Neural cell (in vitro differentiated cells): Measurements from ENCODE around the gene FOXP4. TPM values are rescaled to one million over a fixed set of nuclear protein-coding genes. Genes with fewer than 3 reads are reported as not detected.

Experiments
- H2AFZ ChIP-seq: fragments of 200-600, 300-800 bp; sonication (generic), shearing (Covaris generic); 2 replicates; pipeline ENCODE4 v1.6.0; 2014; ENCODE audit warnings: low read depth, mild to moderate bottlenecking, antibody characterized with exemption, low read length, moderate library complexity
- H3F3A ChIP-seq: fragments of 200-600 bp; shearing (Covaris generic); 2 replicates; pipeline ENCODE4 v1.6.1; 2016; ENCODE audit warnings: mild to moderate bottlenecking, moderate library complexity, mixed read lengths, antibody characterized with exemption, low read length; ENCODE audit not compliant: insufficient read depth, poor library complexity, severe bottlenecking
- H3K27ac ChIP-seq: fragments of 200-600, 300-800 bp; sonication (generic), shearing (Covaris generic); 2 replicates; pipeline ENCODE4 v1.5.1; 2014; ENCODE audit warnings: mild to moderate bottlenecking, low read length, moderate library complexity
- H3K27me3 ChIP-seq: fragments of 300-800, 200-600 bp; sonication (generic), shearing (Covaris generic); 2 replicates; pipeline ENCODE4 v1.6.0; 2014; ENCODE audit warnings: mild to moderate bottlenecking, low read depth, low read length, moderate library complexity; ENCODE audit not compliant: insufficient read depth
- H3K36me3 ChIP-seq: fragments of 300-800, 200-600 bp; sonication (generic), shearing (Covaris generic); 2 replicates; pipeline ENCODE4 v1.5.1; 2014; ENCODE audit warnings: mild to moderate bottlenecking, antibody characterized with exemption, low read length, moderate library complexity; ENCODE audit not compliant: insufficient read depth
- H3K4me2 ChIP-seq: fragments of 300-800, 200-600 bp; sonication (generic), shearing (Covaris generic); 2 replicates; pipeline ENCODE4 v1.6.0; 2014; ENCODE audit warnings: mild to moderate bottlenecking, low read length
- H3K4me3 ChIP-seq: fragments of 300-800, 200-600 bp; sonication (generic), shearing (Covaris generic); 2 replicates; pipeline ENCODE4 v1.5.1; 2014; ENCODE audit warnings: mild to moderate bottlenecking, low read length, moderate library complexity
- H3K79me2 ChIP-seq: fragments of 200-600 bp; shearing (Covaris generic); replicated peaks from 2 replicates; pipeline ENCODE4 v1.6.0; 2014; ENCODE audit warnings: mild to moderate bottlenecking, low read length, moderate library complexity; ENCODE audit not compliant: insufficient read depth
- H3K9ac ChIP-seq: fragments of 300-800, 200-600 bp; sonication (generic), shearing (Covaris generic); 2 replicates; pipeline ENCODE4 v1.6.1; 2016; ENCODE audit warnings: mild to moderate bottlenecking, low read length, mixed read lengths
- H3K9me2 ChIP-seq: fragments of 200-600 bp; shearing (Covaris generic); 2 replicates; pipeline ENCODE4 v1.6.1; 2016; ENCODE audit warnings: mild to moderate bottlenecking, low read length, mixed read lengths; ENCODE audit not compliant: insufficient read depth
- H3K9me3 ChIP-seq: fragments of 200-600, 300-800 bp; sonication (generic), shearing (Covaris generic); 2 replicates; pipeline ENCODE4 v1.6.1; 2016; ENCODE audit warnings: mild to moderate bottlenecking, mixed run types, low read length, moderate library complexity, mixed read lengths
- H4K20me1 ChIP-seq: fragments of 200-600 bp; shearing (Covaris generic); 2 replicates; pipeline ENCODE4 v1.6.1; 2016; ENCODE audit warnings: mild to moderate bottlenecking, mixed run types; ENCODE audit not compliant: insufficient read depth
- EP300 ChIP-seq: fragments of 450-650 bp; conservative IDR thresholded peaks from 2 replicates; pipeline ENCODE4 v1.6.1; 2014; ENCODE audit warnings: antibody characterized with exemption, mild to moderate bottlenecking, moderate library complexity; ENCODE audit not compliant: poor library complexity, severe bottlenecking
- EZH2 ChIP-seq: fragments of 200-600, 300-800 bp; shearing (Covaris generic), sonication (generic); IDR thresholded peaks from 2 replicates; pipeline ENCODE4 v1.6.1; 2014; ENCODE audit warnings: antibody characterized with exemption, low read length, borderline replicate concordance, mild to moderate bottlenecking; ENCODE audit not compliant: insufficient read depth, poor library complexity, severe bottlenecking
- MXI1 ChIP-seq: fragments of 450-650 bp; conservative IDR thresholded peaks from 2 replicates; pipeline ENCODE4 v1.6.1; 2014; ENCODE audit warnings: antibody characterized with exemption, mild to moderate bottlenecking; ENCODE audit not compliant: poor library complexity, severe bottlenecking
- POLR2AphosphoS5 ChIP-seq: IDR thresholded peaks from 2 replicates; pipeline ENCODE4 v1.6.1; 2012
- RAD21 ChIP-seq: fragments of 450-650 bp; conservative IDR thresholded peaks from 2 replicates; pipeline ENCODE4 v1.6.1; 2014; ENCODE audit warnings: antibody characterized with exemption, mild to moderate bottlenecking, moderate library complexity
- SMC3 ChIP-seq: fragments of 450-650 bp; conservative IDR thresholded peaks from 2 replicates; pipeline ENCODE4 v1.6.1; 2014; ENCODE audit warnings: antibody characterized with exemption, mild to moderate bottlenecking, moderate library complexity; ENCODE audit not compliant: poor library complexity
- TAF1 ChIP-seq: IDR thresholded peaks from 2 replicates; pipeline ENCODE4 v1.6.1; 2012; ENCODE audit warnings: low read depth
- polyA plus RNA-seq: library from polyadenylated mRNA; depleted of rRNA; stranded (reverse); fragments of >200 nt; gene quantifications from 2 replicates; pipeline ENCODE4 v1.2.3, GENCODE V29; 2014
- TF ChIP-seq, protein P1 (sequence below): IDR thresholded peaks from 2 replicates; pipeline ENCODE4 v1.6.1; 2012; ENCODE audit warnings: borderline replicate concordance
- TF ChIP-seq, protein P2 (sequence below): fragments of 450-650 bp; IDR thresholded peaks from 2 replicates; pipeline ENCODE4 v1.5.1; 2014; ENCODE audit warnings: antibody characterized with exemption, mild to moderate bottlenecking, moderate library complexity; ENCODE audit not compliant: poor library complexity, severe bottlenecking

FOXP4 gene
- polyA plus RNA-seq, 1 donor from 2014 or later, result 7.1 TPM

DNA sequence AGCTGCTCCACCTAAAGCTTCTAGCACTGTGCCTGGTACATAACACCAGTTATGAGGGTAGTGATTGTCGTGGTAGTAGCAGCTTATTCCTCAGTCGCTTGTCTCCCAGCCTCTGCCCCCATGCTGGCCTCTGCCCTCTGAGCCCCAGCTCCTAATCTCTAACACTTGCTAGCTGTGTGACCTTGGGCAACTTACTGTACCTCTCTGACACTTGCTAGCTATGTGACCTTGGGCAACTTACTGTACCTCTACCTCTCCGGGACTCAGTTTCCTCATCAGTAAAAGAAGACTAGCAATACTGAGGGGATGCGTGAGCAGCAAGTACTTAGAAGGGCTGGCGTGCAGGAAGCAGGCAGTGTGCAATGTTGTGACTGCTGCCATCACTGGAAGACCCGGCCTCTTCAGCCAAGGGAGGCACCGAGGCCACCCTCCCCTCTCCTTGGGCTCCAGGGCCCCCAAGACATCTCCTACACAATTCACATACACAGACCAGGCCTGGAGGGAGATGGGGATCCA lies 101.9 kb downstream of the FOXP4 start:
- H3K9ac ChIP-seq, result no peak overlapping the region
- no peak overlapping the region for H3K4me3 ChIP-seq
- H3K79me2 ChIP-seq, result no peaks in the 10 kb centered on the region
- H3K9me3 ChIP-seq, result no peaks in the 10 kb centered on the region
- H2AFZ ChIP-seq, result no peak overlapping the region
- no peaks in the 10 kb centered on the region for H3K36me3 ChIP-seq
- H4K20me1 ChIP-seq, result no peaks in the 10 kb centered on the region
- H3K27me3 ChIP-seq, result no peaks in the 10 kb centered on the region
- TF ChIP-seq TAF1 (no peak), SMC3 (no peak), POLR2AphosphoS5 (no peak), EP300 (no peak), RAD21 (no peak), MXI1 (no peak), EZH2 (no peak)
- TF ChIP-seq, protein P1, sequence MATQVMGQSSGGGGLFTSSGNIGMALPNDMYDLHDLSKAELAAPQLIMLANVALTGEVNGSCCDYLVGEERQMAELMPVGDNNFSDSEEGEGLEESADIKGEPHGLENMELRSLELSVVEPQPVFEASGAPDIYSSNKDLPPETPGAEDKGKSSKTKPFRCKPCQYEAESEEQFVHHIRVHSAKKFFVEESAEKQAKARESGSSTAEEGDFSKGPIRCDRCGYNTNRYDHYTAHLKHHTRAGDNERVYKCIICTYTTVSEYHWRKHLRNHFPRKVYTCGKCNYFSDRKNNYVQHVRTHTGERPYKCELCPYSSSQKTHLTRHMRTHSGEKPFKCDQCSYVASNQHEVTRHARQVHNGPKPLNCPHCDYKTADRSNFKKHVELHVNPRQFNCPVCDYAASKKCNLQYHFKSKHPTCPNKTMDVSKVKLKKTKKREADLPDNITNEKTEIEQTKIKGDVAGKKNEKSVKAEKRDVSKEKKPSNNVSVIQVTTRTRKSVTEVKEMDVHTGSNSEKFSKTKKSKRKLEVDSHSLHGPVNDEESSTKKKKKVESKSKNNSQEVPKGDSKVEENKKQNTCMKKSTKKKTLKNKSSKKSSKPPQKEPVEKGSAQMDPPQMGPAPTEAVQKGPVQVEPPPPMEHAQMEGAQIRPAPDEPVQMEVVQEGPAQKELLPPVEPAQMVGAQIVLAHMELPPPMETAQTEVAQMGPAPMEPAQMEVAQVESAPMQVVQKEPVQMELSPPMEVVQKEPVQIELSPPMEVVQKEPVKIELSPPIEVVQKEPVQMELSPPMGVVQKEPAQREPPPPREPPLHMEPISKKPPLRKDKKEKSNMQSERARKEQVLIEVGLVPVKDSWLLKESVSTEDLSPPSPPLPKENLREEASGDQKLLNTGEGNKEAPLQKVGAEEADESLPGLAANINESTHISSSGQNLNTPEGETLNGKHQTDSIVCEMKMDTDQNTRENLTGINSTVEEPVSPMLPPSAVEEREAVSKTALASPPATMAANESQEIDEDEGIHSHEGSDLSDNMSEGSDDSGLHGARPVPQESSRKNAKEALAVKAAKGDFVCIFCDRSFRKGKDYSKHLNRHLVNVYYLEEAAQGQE, result no peak
- TF ChIP-seq, protein P2, sequence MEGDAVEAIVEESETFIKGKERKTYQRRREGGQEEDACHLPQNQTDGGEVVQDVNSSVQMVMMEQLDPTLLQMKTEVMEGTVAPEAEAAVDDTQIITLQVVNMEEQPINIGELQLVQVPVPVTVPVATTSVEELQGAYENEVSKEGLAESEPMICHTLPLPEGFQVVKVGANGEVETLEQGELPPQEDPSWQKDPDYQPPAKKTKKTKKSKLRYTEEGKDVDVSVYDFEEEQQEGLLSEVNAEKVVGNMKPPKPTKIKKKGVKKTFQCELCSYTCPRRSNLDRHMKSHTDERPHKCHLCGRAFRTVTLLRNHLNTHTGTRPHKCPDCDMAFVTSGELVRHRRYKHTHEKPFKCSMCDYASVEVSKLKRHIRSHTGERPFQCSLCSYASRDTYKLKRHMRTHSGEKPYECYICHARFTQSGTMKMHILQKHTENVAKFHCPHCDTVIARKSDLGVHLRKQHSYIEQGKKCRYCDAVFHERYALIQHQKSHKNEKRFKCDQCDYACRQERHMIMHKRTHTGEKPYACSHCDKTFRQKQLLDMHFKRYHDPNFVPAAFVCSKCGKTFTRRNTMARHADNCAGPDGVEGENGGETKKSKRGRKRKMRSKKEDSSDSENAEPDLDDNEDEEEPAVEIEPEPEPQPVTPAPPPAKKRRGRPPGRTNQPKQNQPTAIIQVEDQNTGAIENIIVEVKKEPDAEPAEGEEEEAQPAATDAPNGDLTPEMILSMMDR, result no peak
- H3K4me2 ChIP-seq, result no peak overlapping the region
- no peaks in the 10 kb centered on the region for H3K9me2 ChIP-seq
- H3F3A ChIP-seq, result no peaks in the 10 kb centered on the region
- H3K27ac ChIP-seq, result no peak overlapping the region

DNA sequence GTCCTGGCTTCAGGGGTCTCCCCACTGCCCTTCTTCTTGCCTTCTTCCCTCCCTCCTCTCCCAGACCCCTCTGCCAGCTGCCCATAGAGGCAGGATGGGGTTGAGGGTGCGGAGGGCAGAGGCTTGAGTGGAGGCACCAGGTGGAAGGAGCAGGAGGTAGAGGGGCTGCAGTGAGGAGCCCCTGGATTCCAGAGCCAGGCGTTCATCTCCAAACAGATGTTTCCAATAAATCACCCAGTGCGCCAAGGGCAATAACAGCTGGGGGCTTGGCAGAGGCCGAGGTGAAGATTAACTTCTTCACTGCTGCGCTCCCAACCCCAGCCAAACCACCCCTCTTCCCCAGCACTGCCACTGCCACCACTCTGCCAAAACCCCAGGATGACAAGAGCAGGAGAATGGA lies 102.7 kb downstream of the FOXP4 start:
- no peaks in the 10 kb centered on the region for H3K27me3 ChIP-seq

More for the DNA sequence above, 102.7 kb downstream of the FOXP4 start:
- no peak overlapping the region for H2AFZ ChIP-seq
- no peaks in the 10 kb centered on the region for H3K9me3 ChIP-seq
- H3K27ac ChIP-seq, result no peak overlapping the region
- no peak overlapping the region for H3K4me3 ChIP-seq
- no peaks in the 10 kb centered on the region for H4K20me1 ChIP-seq
- H3F3A ChIP-seq, result no peaks in the 10 kb centered on the region
- no peak overlapping the region for H3K4me2 ChIP-seq
- H3K9me2 ChIP-seq, result no peaks in the 10 kb centered on the region
- no peak for TF ChIP-seq MXI1
- no peak for TF ChIP-seq POLR2AphosphoS5
- no peak for TF ChIP-seq EZH2
- no peak for TF ChIP-seq TAF1
- TF ChIP-seq, protein P2, result no peak
- TF ChIP-seq, protein P1, result no peak
- no peak for TF ChIP-seq SMC3
- TF ChIP-seq EP300, result no peak
- TF ChIP-seq RAD21, result no peak
- H3K79me2 ChIP-seq, result no peaks in the 10 kb centered on the region
- no peaks in the 10 kb centered on the region for H3K36me3 ChIP-seq
- no peak overlapping the region for H3K9ac ChIP-seq
